GM21390 (cell line): ENCODE results near the gene ZNF605.
"Not testable (repeated sequence)": the region's sequence is repeated elsewhere in the genome, so short reads cannot be mapped to it uniquely, and the experiment has no call there.

Experiments
- ATAC-seq: cut with Tn5 transposase; IDR thresholded peaks from one replicate; pipeline ENCODE4 v1.9.1; 2021; ENCODE audit not compliant: unreplicated experiment

The ZNF605 gene

DNA sequence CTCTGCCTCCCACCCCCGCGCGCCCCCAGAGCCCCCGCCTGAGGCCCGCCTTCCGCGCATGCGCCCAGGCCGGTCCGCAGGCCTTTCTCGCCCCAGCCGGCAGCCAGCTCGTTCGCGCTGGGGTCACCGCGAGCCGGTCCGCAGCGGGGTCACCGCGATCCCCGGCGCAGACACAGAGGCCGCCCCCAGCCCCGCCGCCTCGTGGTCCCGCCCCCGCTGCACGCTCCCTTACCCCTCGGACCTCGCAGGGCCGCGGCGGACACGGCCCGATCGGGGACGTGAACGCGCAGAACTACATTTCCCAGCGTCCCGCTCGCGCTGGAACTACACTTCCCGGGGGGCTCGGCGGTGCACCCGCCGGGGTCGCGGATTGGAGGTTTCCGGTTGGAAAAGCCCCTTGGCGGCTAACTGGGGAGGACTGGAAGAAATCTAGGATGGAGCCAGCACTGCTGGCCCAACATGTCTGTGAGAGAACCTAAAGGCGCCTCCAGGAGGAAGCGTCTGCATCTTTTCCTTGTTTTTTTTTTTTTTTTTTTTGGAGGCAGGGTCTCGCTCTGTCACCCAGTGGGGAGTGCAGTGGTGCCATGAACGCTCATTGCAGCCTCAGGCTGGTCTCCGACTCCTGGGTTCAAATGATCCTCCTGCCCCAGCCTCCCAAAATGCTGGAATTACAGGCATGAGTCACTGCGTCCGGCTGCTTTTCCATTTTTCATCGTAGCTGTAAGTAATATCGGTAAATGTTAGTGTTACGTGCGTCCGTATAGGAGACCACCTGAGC is at the start of gene ZNF605:
ZNF605 (minus strand) TSS at position 296 of the 778 bp plus-strand sequence. CDS start 10,671 bp downstream, outside the sequence.
- peak; percentile 94 for ATAC-seq

DNA sequence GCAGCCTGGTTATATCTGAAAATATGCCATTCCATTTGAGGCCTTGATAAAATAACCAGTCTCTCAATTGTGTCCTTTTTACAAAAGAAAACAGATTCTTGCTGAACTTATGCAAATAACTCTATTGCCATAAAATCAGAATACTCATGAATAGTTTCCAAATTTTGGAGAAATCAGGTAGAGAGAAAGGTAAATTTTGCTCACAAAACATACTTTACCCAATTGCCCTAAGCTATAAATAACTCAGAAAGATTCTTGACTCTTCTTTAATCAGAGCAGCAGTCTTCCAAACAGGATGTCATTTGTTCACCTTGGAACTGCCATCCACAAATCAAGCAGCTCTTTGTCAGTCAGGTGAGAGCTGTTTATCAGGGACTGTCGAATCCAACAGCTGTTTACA is 42.6 kb upstream of the ZNF605 start:
- ATAC-seq, result no peak

- peak; percentile 8 for ATAC-seq
Observed at GRCh38 chr12:132986885-132987225, 30.7 kb upstream of the ZNF605 start.

DNA sequence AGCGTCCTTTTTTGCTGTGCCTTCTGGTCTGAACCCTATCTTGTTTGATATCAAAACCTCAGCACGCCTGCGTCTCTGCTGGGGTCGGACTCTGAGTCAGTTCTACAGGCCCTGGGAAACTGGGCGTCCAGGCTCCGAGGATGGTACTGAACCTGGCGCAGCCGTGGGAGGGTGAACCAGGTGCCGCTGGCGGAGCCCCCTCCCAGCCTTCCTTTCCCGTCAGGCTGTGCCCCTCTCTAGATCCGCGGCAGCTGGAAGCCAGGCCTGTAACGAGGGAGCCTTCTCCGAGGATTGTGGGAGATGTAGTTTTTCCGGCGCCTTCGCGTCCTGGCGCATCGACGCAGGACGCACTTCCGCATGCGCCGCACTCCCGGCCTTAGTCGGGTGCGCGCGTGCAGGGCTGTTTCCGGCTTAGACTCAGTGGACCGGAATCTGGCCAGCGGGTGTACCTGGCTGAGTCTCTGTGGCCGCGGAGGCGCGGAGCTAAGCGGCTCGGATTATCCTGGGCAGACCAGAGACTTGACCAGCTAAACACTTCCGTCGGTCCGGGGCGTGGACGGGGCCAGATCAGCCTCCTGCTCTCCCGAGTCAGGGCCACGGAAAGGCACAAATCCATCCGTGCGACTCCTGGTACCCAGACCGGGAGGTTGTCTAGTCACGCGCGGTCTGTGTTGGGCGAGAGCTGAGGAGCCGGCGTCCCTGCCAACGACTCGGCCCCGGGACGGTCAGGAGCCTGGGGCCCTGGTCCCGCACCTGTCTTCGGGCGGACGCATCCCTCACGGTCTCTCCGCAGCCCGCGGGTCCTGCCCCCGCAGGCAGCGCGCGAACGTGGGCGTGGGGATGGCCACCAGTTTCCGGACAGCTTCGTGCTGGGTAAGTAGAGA is 30.1 kb upstream of the ZNF605 start, which contains the start of gene ZNF26:
ZNF26 (plus strand) TSS at position 367 of the 884 bp plus-strand sequence; CDS start at position 841, 474 bp downstream.
- ATAC-seq, result peak; percentile 96

GRCh38 chr12:132976870-132977269 is 20.8 kb upstream of the ZNF605 start:
- not testable (repeated sequence) for ATAC-seq

DNA sequence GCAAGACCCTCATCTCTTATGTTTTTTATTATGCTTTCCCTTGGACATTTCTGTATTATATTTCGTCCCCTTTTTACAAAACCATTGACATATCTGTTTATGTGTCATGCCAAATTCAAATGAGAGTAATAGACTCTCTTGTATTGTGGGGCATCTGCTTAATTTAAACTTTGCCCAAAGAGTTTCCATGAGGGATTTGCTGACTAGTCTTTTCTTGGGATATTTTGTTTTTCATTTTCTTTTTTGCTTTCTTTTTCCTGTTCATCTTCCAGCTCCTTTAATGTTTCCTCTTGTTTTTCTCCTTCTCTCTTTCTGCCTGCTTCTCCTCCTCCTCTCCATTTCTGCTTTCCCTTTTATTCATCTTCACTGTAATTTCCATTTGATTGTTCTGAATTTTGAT is 16.3 kb upstream of the ZNF605 start:
- ATAC-seq, result no peak

GRCh38 chr12:132967736-132968135 is 11.6 kb upstream of the ZNF605 start:
- no peak for ATAC-seq

- no peak for ATAC-seq
Observed at GRCh38 chr12:132966676-132967415, 10.7 kb upstream of the ZNF605 start.

GRCh38 chr12:132965796-132966195 is 9.7 kb upstream of the ZNF605 start:
- no peak for ATAC-seq

DNA sequence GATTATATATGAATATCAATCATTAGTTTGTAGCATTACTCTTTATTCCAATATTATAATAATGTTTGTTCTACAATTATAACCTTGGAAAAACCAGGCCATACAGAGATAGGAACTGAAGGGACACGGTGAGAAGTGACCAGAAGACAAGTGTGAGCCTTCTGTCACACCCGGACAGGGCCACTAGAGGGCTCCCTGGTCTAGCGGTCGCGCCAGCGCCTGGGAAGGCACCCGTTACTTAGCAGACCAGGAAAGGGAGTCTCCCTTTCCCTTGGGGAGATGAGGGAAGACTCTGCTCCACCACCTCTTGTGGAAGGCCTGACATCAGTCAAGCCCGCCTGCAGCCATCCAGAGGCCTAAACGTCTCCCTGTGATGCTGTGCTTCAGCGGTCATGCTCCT is 7.8 kb upstream of the ZNF605 start:
- not testable (repeated sequence) for ATAC-seq

GRCh38 chr12:132961790-132962189 is 5.7 kb upstream of the ZNF605 start:
- ATAC-seq, result not testable (repeated sequence)

DNA sequence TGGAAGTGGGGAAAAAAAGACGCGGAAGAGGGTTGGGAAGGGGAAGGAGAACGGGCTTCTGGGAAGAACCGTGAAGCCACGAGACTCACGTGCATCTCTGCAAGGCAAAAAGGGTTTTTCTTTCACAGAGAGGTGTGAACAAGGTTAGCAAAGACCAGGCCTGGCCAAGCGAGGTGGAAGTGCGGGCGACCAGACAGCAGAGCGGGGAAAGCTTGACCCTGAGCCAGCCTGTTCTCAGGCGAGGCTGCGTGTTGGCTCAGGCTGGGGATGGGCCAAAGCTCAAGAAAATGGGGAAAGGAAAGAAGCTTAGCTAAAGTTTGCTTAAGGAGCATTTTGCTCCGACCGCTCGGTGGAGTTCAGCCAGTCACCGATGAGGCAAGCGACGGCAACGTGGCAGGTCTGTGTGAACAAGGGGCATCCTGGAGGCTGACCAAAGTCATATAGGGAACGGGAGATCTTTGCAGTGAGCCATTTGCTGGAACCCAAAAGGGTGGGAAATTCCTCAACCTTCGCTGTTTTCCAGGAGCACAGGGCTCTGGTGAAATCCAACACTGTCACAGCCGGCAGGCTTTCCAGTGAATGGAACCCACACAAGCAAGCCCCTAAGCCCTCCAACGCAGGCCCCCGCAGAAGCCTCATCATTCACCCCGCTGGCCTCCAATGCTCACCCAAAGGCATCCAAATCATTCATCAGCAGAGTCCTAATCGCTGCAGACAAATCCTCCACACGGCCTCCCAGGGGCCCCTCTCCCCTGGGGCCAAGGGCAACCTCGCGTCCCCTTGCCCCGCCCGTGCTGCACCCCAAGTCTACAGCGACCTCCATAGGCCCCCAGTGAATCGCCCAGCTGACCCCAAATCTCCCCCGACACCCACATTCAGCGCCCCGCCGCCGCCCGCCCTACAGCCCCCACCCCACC is 754 bp downstream of the ZNF605 start:
- ATAC-seq, result peak; percentile 21

DNA sequence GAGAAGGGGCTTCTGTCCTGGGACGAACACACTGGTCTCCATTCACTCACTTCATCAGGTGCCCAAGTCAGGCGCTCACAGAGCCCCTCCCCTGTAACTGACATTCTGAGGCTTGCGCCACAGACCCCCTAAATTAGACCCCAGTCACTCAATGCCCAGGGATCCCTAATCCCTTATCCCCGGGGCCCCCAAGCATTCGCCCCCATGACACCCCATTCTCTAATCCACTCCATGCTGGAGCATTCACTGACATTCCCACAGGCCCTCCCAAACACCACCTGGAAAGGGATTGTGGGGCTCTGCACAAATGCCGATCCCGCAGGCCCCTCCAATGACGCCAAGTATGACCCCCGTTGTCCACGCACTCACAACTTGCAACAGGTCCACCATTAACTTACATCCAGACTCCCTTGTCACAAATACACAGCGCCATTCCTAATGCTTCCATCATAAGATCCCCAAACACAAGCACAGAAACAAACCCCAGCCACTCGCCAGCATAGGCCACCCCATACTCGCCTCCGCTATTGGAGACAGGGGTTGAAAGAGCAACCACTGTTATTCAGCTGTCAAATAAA is 1.5 kb downstream of the ZNF605 start:
- no peak for ATAC-seq

DNA sequence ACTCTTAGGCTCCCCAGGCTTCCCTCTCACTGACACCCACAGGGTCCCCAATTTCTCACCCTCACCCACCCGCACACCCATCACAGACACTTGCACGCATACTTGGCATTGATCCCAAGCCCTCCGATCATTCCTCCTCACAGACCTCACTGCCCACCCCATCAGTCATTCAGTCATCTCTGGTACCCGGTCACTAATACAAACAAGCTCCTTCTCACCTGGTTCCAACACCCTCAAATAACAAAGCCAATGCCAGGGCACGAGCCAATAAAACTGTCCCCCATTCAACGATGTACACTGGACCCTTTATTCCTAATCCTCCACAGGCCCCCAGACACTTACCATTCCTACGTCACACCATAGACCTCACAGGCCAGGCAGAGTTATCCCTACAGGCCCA is 2.3 kb downstream of the ZNF605 start:
- ATAC-seq, result no peak

GRCh38 chr12:132953163-132953425 is 3.0 kb downstream of the ZNF605 start:
- ATAC-seq, result no peak

DNA sequence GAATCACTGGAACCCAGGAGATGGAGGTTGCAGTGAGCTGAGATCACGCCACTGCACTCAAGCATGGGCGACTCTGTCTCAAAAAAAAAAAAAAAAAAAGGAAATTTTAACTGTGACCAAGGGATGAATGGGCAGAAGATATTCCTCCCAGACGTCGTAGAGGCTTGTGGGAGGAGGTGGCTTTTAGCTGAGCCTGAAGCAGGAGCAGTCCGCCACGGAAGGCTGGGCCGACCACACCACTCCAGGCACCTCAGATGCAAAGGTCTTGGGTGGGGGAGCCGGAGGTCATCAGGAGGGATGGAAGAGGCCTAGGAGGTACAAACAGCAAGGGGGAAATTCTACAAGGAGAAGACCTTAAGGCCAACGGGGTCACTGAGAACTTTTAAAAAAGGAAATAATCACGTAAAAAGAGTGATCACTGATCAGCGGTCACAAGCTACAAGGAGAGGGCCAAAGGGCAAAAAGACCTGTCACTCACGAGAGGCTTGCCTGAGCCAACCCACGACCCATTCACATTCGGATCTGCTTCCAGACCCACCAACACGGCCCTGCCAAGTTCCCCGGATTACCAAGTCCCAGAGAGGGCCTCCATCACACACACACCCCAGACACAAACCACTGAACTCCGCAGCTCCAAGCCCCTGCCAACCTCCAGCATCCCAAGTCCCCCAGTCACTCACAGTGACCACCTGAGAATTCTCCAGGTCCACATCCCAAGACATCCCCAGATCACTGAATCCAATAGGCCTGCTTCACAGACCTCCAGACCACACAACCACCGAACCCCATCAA is 3.5 kb downstream of the ZNF605 start:
- no peak for ATAC-seq

DNA sequence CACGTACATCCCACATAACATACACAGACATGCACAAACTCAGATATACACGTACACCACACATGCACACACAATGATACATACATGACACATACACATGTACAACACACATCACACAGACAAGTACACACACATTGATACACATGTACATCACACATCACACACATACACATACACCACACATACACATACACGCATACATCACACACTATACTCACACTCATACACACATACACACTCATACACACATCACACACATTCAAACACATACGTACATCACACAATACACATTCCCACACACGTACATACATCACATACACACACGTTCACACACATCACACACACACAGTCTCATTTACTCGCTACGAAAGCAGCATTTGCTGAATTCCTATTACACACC is 4.5 kb downstream of the ZNF605 start:
- ATAC-seq, result no peak

- no peak for ATAC-seq
Observed at GRCh38 chr12:132950844-132951535, 5.1 kb downstream of the ZNF605 start.
